Choroid plexus epithelial cell (primary cell): ENCODE results near the gene VRK2.

ENCODE experiments used
- DNase-seq: peaks from one replicate; pipeline ENCODE4 v3.0.0-alpha.2; 2010; ENCODE audit warnings: low read depth
- H3K4me3 ChIP-seq: 2 replicates; pipeline ENCODE4 v1.5.1; 2011; ENCODE audit warnings: low read depth, mild to moderate bottlenecking, control low read depth, low read length, moderate library complexity
- TF ChIP-seq, protein P1 (sequence below): conservative IDR thresholded peaks from 2 replicates; pipeline ENCODE4 v1.5.1; 2011; ENCODE audit warnings: low read depth, mild to moderate bottlenecking, control low read depth, inconsistent platforms, low read length, moderate library complexity

The VRK2 gene

DNA sequence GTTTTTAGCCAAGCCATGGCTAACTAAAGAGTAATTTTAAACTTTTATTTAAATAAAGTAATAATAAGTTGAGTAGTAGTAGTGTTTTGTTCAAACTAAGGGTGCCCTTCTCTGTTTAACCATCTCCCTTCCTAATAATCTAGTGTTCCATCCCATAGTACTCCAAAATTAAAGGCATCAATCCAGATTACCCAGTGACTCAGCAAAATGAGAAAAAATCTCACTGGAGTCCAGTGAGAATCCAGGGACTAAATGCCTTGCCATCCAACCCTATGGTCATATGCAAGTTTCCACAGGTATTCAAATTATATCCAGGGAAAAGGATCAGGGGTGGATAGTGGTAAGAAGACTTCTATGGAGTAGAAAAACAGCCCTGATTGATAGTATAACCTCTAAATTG, 19.6 kb upstream of the VRK2 start:
- no peak overlapping the region for H3K4me3 ChIP-seq
- TF ChIP-seq, protein P1, sequence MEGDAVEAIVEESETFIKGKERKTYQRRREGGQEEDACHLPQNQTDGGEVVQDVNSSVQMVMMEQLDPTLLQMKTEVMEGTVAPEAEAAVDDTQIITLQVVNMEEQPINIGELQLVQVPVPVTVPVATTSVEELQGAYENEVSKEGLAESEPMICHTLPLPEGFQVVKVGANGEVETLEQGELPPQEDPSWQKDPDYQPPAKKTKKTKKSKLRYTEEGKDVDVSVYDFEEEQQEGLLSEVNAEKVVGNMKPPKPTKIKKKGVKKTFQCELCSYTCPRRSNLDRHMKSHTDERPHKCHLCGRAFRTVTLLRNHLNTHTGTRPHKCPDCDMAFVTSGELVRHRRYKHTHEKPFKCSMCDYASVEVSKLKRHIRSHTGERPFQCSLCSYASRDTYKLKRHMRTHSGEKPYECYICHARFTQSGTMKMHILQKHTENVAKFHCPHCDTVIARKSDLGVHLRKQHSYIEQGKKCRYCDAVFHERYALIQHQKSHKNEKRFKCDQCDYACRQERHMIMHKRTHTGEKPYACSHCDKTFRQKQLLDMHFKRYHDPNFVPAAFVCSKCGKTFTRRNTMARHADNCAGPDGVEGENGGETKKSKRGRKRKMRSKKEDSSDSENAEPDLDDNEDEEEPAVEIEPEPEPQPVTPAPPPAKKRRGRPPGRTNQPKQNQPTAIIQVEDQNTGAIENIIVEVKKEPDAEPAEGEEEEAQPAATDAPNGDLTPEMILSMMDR, result no peak
- DNase-seq, result no peak

DNA sequence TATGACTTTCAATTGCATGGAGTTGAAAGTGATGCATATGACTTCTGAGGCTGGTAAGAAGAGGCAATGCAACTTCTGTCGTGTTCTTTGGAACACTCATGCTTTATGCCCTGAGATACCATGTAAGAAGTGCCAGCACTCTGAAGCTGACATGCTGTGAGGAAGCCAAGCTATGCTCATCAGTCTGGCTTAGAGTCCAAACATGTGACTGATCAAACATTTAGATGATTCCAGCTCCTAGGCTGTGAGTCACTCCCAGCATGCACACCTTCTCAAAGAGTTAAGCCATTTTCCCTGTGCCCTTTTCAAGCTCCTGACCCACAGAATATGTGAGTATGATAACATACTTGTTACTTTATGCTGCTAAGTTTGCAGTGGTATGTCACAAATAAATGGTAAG, 15.8 kb upstream of the VRK2 start:
- peak; percentile 46 for DNase-seq
- TF ChIP-seq, protein P1, result no peak
- no peak overlapping the region for H3K4me3 ChIP-seq

DNA sequence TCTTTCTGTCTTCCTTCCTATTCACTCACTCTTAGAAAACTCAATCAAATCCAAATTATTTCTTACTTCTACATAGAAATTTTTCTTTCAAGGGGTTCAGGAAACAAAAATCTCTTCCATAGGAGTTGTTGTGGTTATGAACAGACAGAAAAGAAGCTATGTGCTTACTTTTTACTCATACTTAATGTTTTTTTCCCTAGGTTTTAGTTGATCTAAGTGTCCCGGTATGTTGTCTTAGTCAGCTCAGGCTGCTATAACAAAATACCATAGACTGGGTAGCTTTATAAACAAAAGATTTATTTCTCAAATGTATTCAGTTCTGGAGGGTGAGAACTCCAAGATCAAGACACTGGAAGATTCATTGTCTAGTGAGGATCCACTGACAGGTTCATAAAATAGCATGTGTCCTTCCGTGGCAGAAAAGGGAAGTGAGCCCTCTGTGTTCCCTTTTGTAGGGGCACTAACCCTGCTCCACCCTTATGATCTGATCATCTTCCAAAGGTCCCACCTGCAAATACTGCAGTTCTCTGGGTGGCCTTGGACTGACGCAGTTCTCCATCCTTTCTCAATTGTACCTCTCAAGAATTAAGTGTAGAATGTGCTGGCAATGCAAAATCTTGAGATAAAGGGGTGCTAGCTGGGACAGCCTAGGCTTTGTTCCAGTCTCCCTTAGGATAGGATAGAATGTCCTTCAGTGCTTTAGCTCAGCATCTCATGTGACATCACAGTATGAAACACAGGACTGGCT, 14.4 kb upstream of the VRK2 start:
- TF ChIP-seq, protein P1, result no peak
- no peak for DNase-seq
- H3K4me3 ChIP-seq, result no peak overlapping the region

DNA sequence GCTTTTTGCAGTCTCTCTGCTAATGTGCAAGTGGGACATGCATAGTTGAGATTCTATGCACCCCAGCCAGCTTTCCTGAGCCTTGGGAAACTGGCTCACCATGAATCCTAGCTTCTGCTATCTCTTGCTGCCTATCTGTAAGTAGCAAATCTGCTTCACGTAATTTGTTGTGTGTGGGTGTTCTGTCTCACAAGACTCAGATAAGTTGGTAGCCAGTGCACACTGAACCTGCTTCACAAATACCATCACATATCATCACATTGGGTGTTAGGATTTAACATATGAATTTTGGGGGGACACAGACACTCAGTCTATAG, 13.9 kb upstream of the VRK2 start:
- H3K4me3 ChIP-seq, result no peak overlapping the region
- TF ChIP-seq, protein P1, result no peak
- DNase-seq, result no peak

DNA sequence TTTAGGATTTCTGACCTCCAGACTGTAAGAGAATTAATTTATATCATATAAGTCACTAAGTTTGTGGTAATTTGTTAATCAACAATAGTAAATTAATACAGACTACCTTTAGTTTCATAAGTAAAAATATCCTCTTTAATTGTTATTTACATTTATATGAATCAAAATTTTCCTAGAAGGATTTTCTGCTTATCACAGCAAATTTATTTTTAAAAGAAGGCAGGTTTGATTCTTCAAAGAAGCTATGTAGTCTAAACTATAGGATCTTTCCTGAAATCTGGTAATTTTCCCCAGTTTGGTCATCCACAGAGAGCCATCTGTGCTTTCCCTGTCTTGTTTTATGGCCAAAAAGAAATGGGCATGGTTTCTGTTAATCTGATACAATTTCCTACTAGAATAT, 13.1 kb upstream of the VRK2 start:
- no peak overlapping the region for H3K4me3 ChIP-seq
- no peak for DNase-seq
- TF ChIP-seq, protein P1, result no peak

DNA sequence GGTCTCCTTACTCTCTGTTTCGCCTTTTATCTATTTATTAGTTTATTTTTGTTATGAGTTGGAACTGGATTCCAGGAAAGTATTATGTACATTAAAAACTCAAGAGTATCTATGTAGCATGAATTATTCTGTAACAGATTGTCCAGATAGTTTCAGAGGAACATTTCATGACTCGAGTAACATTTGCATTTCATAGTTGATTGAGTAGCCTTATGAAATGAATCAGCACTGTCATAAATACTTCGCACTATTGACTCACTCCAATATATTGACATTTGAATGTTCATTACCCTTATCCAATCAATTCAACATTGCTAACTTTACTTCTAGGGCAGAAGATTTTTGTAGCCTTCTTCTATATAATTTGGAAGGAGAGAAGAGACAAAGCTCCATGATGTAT, 11.3 kb upstream of the VRK2 start:
- DNase-seq, result no peak
- H3K4me3 ChIP-seq, result no peak overlapping the region
- TF ChIP-seq, protein P1, result no peak

DNA sequence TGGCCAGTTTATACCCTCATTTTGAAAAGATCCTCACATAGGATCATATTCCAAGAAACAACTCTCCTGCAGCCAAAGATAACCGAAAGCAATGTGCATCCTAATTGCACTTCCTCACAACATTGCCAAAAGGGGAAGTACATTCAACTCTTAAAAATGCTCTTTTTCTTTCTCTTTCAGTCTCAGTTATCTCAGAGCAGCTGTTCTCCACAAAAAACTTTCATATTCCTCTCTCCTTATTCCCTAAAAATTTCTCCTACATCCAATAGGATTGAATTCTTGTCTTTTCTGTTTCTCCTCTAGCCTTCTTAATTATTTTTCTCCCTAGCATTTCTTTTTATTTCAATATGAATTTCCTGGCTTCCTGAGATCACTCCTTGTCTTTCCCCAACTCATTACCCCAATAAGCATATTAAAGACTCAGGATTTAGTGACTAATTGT, 7.4 kb upstream of the VRK2 start:
- no peak overlapping the region for H3K4me3 ChIP-seq
- DNase-seq, result peak; percentile 68
- TF ChIP-seq, protein P1, result no peak
